AG09309 (cell line): Measurements from ENCODE around the gene OR11H6.
"Not testable (repeated sequence)": the region's sequence is repeated elsewhere in the genome, so short reads cannot be mapped to it uniquely, and the experiment has no call there.

Experiments used
- DNase-seq: peaks from one replicate; pipeline ENCODE4 v3.0.0-alpha.2; 2010; ENCODE audit warnings: low read depth
- H3K4me3 ChIP-seq: 2 replicates; pipeline ENCODE4 v1.5.1; 2011; ENCODE audit warnings: mild to moderate bottlenecking, low read depth, low read length, moderate library complexity; ENCODE audit not compliant: control insufficient read depth
- TF ChIP-seq, protein P1 (sequence below): IDR thresholded peaks from 2 replicates; pipeline ENCODE4 v1.5.1; 2011; ENCODE audit warnings: mild to moderate bottlenecking, low read depth, low read length, inconsistent platforms; ENCODE audit not compliant: insufficient read depth, control insufficient read depth; ENCODE audit errors: missing control alignments

Gene OR11H6

GRCh38 chr14:20198991-20199390 is 24.5 kb upstream of the OR11H6 start:
- H3K4me3 ChIP-seq = no peak overlapping the region
- no peak for DNase-seq
- TF ChIP-seq, protein P1, sequence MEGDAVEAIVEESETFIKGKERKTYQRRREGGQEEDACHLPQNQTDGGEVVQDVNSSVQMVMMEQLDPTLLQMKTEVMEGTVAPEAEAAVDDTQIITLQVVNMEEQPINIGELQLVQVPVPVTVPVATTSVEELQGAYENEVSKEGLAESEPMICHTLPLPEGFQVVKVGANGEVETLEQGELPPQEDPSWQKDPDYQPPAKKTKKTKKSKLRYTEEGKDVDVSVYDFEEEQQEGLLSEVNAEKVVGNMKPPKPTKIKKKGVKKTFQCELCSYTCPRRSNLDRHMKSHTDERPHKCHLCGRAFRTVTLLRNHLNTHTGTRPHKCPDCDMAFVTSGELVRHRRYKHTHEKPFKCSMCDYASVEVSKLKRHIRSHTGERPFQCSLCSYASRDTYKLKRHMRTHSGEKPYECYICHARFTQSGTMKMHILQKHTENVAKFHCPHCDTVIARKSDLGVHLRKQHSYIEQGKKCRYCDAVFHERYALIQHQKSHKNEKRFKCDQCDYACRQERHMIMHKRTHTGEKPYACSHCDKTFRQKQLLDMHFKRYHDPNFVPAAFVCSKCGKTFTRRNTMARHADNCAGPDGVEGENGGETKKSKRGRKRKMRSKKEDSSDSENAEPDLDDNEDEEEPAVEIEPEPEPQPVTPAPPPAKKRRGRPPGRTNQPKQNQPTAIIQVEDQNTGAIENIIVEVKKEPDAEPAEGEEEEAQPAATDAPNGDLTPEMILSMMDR = no peak

- no peak overlapping the region for H3K4me3 ChIP-seq
- TF ChIP-seq, protein P1 = no peak
- DNase-seq = no peak
These were observed 18.8 kb upstream of the OR11H6 start for GRCh38 chr14:20204721-20205120.

DNA sequence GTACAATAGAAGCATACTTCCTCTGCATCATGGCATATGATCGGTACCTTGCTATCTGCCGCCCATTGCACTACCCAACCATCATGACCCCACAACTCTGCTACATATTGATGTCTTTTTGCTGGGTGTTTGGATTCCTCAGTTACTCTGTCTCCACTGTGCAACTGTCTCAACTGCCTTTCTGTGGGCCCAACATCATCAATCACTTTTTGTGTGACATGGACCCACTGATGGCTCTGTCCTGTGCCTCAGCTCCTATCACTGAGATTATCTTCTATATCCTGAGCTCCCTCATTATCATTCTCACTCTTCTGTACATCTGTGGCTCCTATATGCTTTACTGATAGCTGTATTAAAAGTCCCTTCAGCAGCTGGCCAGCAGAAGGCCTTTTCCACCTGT is 13.9 kb upstream of the OR11H6 start:
- no peak for DNase-seq
- TF ChIP-seq, protein P1 = no peak
- H3K4me3 ChIP-seq = no peak overlapping the region

DNA sequence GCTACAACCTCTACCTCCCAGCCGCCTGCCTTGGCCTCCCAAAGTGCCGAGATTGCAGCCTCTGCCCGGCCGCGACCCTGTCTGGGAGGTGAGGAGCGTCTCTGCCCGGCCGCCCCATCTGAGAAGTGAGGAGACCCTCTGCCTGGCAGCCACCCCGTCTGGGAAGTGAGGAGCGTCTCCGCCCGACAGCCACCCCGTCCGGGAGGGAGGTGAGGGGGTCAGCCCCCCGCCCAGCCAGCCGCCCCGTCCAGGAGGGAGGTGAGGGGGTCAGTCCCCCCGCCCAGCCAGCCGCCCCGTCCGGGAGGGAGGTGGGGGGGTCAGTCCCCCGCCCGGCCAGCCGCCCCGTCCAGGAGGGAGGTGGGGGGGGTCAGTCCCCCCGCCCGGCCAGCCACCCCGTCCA is 11.1 kb upstream of the OR11H6 start:
- H3K4me3 ChIP-seq, DNase-seq: not testable (repeated sequence)

- TF ChIP-seq, protein P1 = no peak
- DNase-seq = no peak
These were observed 8.3 kb upstream of the OR11H6 start for GRCh38 chr14:20215196-20215595.

DNA sequence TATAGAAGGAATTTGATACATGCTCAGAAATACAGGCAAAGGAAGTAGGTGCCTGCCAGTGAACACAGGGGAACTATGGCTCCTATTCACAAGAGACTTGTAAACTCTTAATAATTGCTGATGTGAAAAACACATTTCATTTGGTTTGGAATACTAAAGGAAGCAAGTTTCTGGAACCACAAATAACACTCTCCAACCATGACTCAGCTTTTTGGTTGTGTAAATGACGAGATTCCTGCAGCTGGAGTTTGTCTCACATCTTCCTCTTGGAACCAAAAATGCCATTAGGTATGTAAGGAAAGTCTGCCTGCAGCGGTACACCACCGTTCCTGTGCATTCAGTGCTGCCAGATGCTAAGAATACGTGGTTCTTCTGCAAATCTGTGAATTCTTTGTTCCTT is 4.5 kb upstream of the OR11H6 start:
- no peak for DNase-seq
- TF ChIP-seq, protein P1 = no peak
- no peak overlapping the region for H3K4me3 ChIP-seq

More at GRCh38 chr14:20215196-20215595, 8.3 kb upstream of the OR11H6 start:
- H3K4me3 ChIP-seq = no peak overlapping the region

GRCh38 chr14:20228681-20229080 is 5.2 kb downstream of the OR11H6 start, which contains the start of gene OR11H7:
TSS of gene OR11H7 (plus strand) at chr14:20228981.
- DNase-seq = no peak
- TF ChIP-seq, protein P1 = no peak
- no peak within 1 kb of the TSS for H3K4me3 ChIP-seq

DNA sequence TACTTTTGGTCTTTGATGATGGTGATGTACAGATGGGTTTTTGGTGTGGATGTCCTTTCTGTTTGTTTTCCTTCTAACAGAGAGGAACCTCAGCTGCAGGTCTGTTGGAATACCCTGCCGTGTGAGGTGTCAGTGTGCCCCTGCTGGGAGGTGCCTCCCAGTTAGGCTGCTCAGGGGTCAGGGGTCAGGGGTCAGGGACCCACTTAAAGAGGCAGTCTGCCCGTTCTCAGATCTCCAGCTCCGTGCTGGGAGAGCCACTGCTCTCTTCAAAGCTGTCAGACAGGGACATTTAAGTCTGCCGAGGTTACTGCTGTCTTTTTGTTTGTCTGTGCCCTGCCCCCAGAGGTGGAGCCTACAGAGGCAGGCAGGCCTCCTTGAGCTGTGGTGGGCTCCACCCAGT is 11.9 kb downstream of the OR11H6 start:
- not testable (repeated sequence) for DNase-seq, H3K4me3 ChIP-seq
